Panc1 (cell line): Measurements from ENCODE around the gene DLGAP1.

Experiments
- POLR2AphosphoS5 ChIP-seq: IDR thresholded peaks from 2 replicates; pipeline ENCODE4 v1.6.1; 2012; ENCODE audit warnings: mild to moderate bottlenecking, low read depth, low read length, moderate library complexity
- SIN3A ChIP-seq: IDR thresholded peaks from 2 replicates; pipeline ENCODE4 v1.6.1; 2012; ENCODE audit warnings: low read depth, mild to moderate bottlenecking, low read length, moderate library complexity, borderline replicate concordance; ENCODE audit not compliant: insufficient read depth
- TF ChIP-seq, protein P1 (sequence below): fragments of 450-650 bp; IDR thresholded peaks from 2 replicates; pipeline ENCODE4 v1.5.1; 2017; ENCODE audit warnings: mild to moderate bottlenecking
- TF ChIP-seq, protein P2 (sequence below), 2 experiments: IDR thresholded peaks; 2 replicates each; pipeline ENCODE4 v1.6.1; 2011 to 2012; ENCODE audit warnings: low read depth in 2 of 2, control low read depth in 1 of 2, low read length in 1 of 2, mild to moderate bottlenecking in 1 of 2, moderate library complexity in 1 of 2; ENCODE audit not compliant: insufficient read depth in 1 of 2

DNA sequence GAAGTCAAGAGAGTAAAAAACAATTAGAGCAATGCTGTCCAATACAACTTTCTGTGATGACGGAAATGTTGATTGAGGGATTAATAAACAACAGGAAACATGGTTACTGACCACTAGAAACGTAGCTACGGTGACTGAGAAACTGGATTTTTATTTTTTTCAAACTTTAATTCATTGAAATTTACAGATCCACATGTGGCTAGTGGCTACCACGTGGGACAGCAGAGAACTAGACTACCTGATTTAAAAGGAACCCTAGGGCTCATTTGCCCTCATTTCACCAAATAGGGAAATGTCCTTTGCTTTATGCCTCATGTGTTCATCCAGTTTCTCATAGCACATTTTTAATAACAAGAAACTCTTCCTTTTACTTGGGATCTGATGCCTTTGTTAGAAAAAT lies 592.1 kb downstream of the DLGAP1 start:
- TF ChIP-seq, protein P1, sequence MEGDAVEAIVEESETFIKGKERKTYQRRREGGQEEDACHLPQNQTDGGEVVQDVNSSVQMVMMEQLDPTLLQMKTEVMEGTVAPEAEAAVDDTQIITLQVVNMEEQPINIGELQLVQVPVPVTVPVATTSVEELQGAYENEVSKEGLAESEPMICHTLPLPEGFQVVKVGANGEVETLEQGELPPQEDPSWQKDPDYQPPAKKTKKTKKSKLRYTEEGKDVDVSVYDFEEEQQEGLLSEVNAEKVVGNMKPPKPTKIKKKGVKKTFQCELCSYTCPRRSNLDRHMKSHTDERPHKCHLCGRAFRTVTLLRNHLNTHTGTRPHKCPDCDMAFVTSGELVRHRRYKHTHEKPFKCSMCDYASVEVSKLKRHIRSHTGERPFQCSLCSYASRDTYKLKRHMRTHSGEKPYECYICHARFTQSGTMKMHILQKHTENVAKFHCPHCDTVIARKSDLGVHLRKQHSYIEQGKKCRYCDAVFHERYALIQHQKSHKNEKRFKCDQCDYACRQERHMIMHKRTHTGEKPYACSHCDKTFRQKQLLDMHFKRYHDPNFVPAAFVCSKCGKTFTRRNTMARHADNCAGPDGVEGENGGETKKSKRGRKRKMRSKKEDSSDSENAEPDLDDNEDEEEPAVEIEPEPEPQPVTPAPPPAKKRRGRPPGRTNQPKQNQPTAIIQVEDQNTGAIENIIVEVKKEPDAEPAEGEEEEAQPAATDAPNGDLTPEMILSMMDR: no peak
- TF ChIP-seq, protein P2, sequence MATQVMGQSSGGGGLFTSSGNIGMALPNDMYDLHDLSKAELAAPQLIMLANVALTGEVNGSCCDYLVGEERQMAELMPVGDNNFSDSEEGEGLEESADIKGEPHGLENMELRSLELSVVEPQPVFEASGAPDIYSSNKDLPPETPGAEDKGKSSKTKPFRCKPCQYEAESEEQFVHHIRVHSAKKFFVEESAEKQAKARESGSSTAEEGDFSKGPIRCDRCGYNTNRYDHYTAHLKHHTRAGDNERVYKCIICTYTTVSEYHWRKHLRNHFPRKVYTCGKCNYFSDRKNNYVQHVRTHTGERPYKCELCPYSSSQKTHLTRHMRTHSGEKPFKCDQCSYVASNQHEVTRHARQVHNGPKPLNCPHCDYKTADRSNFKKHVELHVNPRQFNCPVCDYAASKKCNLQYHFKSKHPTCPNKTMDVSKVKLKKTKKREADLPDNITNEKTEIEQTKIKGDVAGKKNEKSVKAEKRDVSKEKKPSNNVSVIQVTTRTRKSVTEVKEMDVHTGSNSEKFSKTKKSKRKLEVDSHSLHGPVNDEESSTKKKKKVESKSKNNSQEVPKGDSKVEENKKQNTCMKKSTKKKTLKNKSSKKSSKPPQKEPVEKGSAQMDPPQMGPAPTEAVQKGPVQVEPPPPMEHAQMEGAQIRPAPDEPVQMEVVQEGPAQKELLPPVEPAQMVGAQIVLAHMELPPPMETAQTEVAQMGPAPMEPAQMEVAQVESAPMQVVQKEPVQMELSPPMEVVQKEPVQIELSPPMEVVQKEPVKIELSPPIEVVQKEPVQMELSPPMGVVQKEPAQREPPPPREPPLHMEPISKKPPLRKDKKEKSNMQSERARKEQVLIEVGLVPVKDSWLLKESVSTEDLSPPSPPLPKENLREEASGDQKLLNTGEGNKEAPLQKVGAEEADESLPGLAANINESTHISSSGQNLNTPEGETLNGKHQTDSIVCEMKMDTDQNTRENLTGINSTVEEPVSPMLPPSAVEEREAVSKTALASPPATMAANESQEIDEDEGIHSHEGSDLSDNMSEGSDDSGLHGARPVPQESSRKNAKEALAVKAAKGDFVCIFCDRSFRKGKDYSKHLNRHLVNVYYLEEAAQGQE (IDR thresholded peaks at IDR 0.05; ENCODE audit: insufficient read depth in 1 of 2, low read depth in 2 of 2, low read length in 1 of 2): no peak
- TF ChIP-seq SIN3A: no peak
- TF ChIP-seq POLR2AphosphoS5: no peak
